ENCODE data around the gene STK10. TPM values are rescaled to one million over a fixed set of nuclear protein-coding genes. Genes with fewer than 3 reads are reported as not detected.

Gene STK10
- total RNA-seq, 1 experiment from 2014 or later: 7.7 TPM

- DNase-seq (ENCODE audit: extremely low read depth, low read depth): no peak
Measured at GRCh38 chr5:171992305-171992704, 195.7 kb downstream of the STK10 start.

Other genes with a start within 250 kb of the STK10 start
- 66.3 and 71.5 TPM in 2 replicates for gene FBXW11, start 181.6 kb downstream of the STK10 start, total RNA-seq (2014; rRNA removed; shearing (Covaris generic))
- gene EFCAB9, start 5.9 kb upstream of the STK10 start, total RNA-seq (2014; rRNA removed; shearing (Covaris generic)): not detected in 2 replicates
- 13.9 and 17.4 TPM in 2 replicates for gene UBTD2, start 95.5 kb upstream of the STK10 start, total RNA-seq (2014; rRNA removed; shearing (Covaris generic))

All from NCI-H460 (cell line).